Measurements from ENCODE around the gene ANTKMT.

ANTKMT gene

DNA sequence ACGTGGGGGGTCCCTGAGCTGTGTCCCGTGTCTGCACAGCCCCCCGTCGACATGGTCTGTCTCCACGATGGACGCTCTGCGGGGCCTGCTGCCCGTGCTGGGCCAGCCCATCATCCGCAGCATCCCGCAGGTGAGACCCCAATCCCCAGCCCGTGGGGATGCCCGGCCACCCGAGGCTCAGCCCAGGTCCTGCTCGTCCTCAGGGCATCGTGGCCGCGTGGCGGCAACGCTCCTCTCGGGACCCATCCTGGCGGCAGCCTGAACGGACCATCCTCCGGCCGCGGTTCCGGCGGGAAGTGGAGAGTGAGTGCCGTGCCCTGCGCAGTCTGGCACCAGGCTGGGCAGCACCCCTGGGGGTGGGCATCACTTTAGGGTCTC is 44.5 kb downstream of the ANTKMT start:
- no peak for DNase-seq (ENCODE audit: low read depth in 1 of 2, low spot score in 1 of 2)
- Histone ChIP-seq H3K27ac (replicated peaks) (no peak overlapping the region), H3K27me3 (ENCODE audit: insufficient read depth, poor library complexity, severe bottlenecking) (no peaks in the 10 kb centered on the region), H3K4me3 (replicated peaks; ENCODE audit: insufficient read depth, low read length) (no peak overlapping the region)
- TF ChIP-seq GABPA (IDR thresholded peaks at IDR 0.05; ENCODE audit: low read depth) = no peak
- TF ChIP-seq SPI1 (IDR thresholded peaks at IDR 0.05; ENCODE audit: borderline replicate concordance, low read depth) = no peak
- TF ChIP-seq, protein P1, sequence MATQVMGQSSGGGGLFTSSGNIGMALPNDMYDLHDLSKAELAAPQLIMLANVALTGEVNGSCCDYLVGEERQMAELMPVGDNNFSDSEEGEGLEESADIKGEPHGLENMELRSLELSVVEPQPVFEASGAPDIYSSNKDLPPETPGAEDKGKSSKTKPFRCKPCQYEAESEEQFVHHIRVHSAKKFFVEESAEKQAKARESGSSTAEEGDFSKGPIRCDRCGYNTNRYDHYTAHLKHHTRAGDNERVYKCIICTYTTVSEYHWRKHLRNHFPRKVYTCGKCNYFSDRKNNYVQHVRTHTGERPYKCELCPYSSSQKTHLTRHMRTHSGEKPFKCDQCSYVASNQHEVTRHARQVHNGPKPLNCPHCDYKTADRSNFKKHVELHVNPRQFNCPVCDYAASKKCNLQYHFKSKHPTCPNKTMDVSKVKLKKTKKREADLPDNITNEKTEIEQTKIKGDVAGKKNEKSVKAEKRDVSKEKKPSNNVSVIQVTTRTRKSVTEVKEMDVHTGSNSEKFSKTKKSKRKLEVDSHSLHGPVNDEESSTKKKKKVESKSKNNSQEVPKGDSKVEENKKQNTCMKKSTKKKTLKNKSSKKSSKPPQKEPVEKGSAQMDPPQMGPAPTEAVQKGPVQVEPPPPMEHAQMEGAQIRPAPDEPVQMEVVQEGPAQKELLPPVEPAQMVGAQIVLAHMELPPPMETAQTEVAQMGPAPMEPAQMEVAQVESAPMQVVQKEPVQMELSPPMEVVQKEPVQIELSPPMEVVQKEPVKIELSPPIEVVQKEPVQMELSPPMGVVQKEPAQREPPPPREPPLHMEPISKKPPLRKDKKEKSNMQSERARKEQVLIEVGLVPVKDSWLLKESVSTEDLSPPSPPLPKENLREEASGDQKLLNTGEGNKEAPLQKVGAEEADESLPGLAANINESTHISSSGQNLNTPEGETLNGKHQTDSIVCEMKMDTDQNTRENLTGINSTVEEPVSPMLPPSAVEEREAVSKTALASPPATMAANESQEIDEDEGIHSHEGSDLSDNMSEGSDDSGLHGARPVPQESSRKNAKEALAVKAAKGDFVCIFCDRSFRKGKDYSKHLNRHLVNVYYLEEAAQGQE (IDR thresholded peaks at IDR 0.05; ENCODE audit: insufficient replicate concordance, low read depth) = no peak
- no peak for TF ChIP-seq CTCF (IDR thresholded peaks at IDR 0.05; ENCODE audit: insufficient read depth, low read length)
- no peak for TF ChIP-seq POLR2AphosphoS5 (IDR thresholded peaks at IDR 0.05; ENCODE audit: low read depth)

DNA sequence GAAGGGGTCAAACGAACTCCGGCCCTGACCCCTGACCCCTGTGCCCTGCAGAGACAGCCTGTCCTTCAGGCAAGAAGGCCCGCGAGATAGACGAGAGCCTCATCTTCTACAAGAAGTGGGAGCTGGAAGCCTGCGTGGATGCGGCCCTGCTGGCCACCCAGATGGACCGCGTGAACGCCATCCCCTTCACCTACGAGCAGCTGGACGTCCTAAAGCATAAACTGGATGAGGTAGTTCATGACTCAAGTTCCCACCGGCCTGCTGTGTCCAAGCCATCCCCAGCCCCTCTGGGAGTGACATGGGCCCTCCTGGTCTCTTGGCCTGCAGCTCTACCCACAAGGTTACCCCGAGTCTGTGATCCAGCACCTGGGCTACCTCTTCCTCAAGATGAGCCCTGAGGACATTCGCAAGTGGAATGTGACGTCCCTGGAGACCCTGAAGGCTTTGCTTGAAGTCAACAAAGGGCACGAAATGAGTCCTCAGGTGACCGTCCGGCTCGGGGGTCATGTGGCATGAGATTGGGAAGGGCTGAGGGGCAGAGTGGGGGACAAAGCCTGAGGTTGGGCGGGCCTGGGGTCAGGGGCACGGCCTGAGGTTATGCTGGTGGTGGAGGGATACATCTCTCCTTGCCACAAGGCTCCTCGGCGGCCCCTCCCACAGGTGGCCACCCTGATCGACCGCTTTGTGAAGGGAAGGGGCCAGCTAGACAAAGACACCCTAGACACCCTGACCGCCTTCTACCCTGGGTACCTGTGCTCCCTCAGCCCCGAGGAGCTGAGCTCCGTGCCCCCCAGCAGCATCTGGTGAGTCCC is 45.3 kb downstream of the ANTKMT start:
- Histone ChIP-seq H3K4me3 (replicated peaks; ENCODE audit: insufficient read depth, low read length) (no peak overlapping the region), H3K27ac (replicated peaks) (no peak overlapping the region), H3K27me3 (ENCODE audit: insufficient read depth, poor library complexity, severe bottlenecking) (no peaks in the 10 kb centered on the region)
- no peak for TF ChIP-seq CTCF (IDR thresholded peaks at IDR 0.05; ENCODE audit: insufficient read depth, low read length)
- no peak for TF ChIP-seq POLR2AphosphoS5 (IDR thresholded peaks at IDR 0.05; ENCODE audit: low read depth)
- TF ChIP-seq, protein P1 (IDR thresholded peaks at IDR 0.05; ENCODE audit: insufficient replicate concordance, low read depth) = no peak
- TF ChIP-seq SPI1 (IDR thresholded peaks at IDR 0.05; ENCODE audit: borderline replicate concordance, low read depth) = no peak
- TF ChIP-seq GABPA (IDR thresholded peaks at IDR 0.05; ENCODE audit: low read depth) = no peak
- no peak for DNase-seq (ENCODE audit: low read depth in 1 of 2, low spot score in 1 of 2)

- TF ChIP-seq CTCF (IDR thresholded peaks at IDR 0.05; ENCODE audit: insufficient read depth, low read length) = no peak
- no peak for TF ChIP-seq SPI1 (IDR thresholded peaks at IDR 0.05; ENCODE audit: borderline replicate concordance, low read depth)
- no peak for TF ChIP-seq GABPA (IDR thresholded peaks at IDR 0.05; ENCODE audit: low read depth)
- TF ChIP-seq, protein P1 (IDR thresholded peaks at IDR 0.05; ENCODE audit: insufficient replicate concordance, low read depth) = no peak
- TF ChIP-seq POLR2AphosphoS5 (IDR thresholded peaks at IDR 0.05; ENCODE audit: low read depth) = no peak
- H3K27ac ChIP-seq (replicated peaks) = no peak overlapping the region
- no peaks in the 10 kb centered on the region for H3K27me3 ChIP-seq (ENCODE audit: insufficient read depth, poor library complexity, severe bottlenecking)
- H3K4me3 ChIP-seq (replicated peaks; ENCODE audit: insufficient read depth, low read length) = no peak overlapping the region
- no peak for DNase-seq (ENCODE audit: low read depth in 1 of 2, low spot score in 1 of 2)
These were observed 46.1 kb downstream of the ANTKMT start for GRCh38 chr16:766820-767640.

Measured in HL-60 (cell line).